IPS DF 4.7 (cell line): Measurements from ENCODE around the gene ARID2.

ENCODE experiments used
- DNase-seq: peaks from one replicate; pipeline ENCODE4 v3.0.0-alpha.2; 2013; ENCODE audit warnings: low spot score; ENCODE audit errors: extremely low read depth

ARID2 gene

DNA sequence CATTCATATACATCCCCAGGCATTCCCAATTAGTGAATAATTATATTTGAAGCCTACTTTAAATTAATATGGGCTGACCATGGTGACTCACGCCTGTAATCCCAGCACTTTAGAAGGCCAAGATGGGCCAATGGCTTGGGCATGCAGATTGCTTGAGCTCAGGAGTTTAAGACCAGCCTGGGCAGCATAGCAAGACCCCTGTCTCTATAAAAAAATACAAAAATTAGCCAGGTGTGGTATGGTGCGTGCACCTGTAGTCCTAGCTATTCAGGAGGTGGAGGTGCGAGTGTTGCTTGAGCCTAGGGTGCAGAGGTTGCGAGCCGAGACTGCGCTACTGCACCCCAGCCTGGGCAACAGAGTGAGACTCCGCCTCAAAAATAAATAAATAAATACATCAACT is 7.6 kb upstream of the ARID2 start:
- no peak for DNase-seq

- DNase-seq = no peak
Observed at GRCh38 chr12:45725631-45726602, 3.6 kb upstream of the ARID2 start.

- no peak for DNase-seq
Observed at GRCh38 chr12:45726603-45727300, 2.8 kb upstream of the ARID2 start.

GRCh38 chr12:45727301-45727979 is 2.1 kb upstream of the ARID2 start:
- peak; percentile 90 for DNase-seq

- no peak for DNase-seq
Observed at GRCh38 chr12:45727980-45728629, 1.4 kb upstream of the ARID2 start.

DNA sequence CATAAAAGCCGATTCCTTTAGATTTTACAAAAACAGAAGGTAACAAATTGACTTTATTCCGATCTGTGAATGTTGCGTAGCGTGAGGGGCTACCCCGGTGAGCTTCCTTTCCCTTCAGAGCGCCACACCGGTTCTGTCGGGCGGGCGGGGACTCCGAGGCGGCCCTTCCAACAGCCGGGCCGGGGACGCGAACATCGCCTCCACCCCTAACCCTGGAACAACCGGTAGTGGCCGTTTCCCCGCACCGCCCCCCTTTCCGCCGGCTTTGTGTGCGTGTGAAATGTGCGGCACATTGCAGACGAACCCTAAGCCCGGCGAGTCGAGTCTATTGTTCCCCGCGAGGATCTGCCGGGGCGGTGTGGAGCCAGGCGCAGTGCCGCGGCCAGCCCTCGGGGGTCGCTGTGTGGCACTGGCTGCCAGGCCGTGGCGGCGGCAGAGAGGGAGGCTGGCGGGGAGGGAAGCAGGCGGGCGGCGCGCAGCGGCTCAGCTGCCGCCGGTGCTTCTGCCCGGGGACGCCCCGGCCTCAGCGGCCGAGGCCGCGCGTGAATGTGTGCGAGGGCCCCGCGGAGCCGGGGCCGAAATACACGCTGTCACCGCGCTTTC is 775 bp upstream of the ARID2 start:
- DNase-seq = peak; percentile 87

- no peak for DNase-seq
Observed at GRCh38 chr12:45730084-45730347, 510 bp downstream of the ARID2 start.

DNA sequence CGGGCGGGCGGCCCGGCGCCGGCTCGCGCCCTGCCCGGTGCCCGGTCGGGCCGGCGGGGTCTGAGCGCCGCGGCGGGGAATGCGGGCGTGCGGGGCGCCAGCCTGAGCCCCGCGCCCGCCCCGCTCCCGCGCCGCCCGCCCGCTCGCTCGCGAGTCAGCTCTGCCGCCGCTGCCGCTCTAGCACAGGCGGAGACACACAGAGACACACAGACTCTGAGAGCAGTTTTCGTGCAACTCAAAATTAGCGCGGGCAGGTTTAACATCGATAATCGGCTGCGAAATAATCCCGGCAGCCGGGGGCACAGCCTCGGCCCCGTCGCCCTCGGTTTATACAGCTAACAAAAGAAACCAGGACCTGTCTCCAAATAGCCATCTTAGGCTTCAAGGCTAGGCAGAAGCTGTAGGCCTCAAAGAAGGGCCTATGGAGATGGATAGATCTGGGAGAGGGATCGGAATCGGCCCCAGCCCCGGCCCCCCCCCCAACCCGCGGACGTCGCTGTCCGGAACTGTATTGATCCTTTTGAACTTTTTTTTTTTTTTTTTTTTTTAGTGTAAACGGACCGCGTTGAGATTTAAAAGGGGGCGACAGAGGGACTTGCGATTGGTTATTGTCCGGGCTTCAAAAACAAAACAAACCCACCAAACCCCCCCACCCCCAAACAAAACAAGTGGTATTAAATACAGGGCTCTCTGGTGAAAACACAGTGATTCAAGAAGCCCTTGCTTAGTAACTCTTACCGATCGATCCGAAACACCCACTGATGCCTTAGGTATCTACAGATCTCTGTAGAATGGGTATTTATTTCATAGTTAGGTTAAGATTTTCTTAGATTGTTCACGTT is 1.1 kb downstream of the ARID2 start:
- DNase-seq = no peak

DNA sequence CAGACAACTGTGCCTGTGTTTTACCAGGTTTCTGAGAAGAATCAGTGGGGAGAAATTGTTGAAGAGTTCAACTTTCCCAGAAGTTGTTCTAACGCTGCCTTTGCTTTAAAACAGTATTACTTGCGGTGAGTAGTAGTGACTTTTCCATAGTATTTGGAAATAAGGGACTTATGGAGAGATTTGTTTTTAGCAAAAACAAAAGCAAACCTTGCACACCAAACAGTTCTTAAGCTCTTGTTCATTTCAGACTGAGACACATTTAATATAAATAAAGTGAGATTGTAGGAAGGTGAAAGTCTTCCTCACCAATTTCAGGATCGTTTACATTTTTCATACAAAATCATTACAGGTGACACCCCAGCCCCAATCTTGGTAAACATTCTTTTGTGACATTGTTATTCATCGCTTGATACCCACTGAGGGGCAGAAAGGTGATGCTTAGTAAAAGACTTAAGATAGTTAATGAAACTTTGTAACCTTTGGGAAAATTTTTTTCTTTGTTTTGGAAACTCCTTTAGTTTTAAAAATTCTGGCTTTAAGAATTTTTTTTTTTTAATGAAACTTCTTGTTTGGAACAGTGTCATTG is 1.8 kb downstream of the ARID2 start:
- no peak for DNase-seq

- no peak for DNase-seq
Observed at GRCh38 chr12:45732250-45732649, 2.7 kb downstream of the ARID2 start.

DNA sequence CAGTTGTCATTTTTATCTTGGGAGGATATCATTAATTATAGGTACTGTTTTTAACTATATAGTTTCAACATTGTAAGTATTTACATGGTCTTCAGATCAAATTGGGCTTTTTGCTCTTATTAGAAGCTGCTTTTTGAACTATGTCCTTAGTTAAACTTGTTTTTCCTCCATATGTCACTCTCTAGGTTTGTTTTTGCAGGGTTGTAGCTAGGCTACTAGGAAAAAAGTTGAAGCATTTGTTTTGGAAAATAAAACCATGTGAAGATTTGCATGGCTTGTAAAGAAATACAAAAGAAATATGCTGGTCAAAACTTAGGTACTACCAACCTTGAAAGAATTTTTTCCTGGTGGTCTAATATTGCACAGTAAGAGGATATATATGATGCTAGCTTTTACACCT is 3.4 kb downstream of the ARID2 start:
- no peak for DNase-seq

DNA sequence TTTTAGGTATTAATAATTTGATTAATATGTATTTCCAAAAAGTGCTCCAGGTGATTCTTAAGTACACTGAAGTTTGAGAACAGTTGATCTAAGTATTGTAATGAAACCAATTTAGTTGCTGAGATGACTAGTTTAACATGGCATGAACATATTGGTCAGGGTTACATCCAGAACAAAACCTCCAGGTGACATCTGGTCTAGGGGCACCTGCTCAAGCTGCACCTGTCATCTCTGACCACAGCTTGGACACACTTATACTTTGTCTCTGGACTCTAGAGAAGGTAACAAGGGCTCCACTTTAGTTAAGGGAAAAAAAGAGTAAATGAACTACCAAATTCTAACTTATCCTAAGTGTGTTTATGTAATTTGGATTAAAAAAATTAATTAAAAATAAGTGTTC is 8.1 kb downstream of the ARID2 start:
- no peak for DNase-seq

DNA sequence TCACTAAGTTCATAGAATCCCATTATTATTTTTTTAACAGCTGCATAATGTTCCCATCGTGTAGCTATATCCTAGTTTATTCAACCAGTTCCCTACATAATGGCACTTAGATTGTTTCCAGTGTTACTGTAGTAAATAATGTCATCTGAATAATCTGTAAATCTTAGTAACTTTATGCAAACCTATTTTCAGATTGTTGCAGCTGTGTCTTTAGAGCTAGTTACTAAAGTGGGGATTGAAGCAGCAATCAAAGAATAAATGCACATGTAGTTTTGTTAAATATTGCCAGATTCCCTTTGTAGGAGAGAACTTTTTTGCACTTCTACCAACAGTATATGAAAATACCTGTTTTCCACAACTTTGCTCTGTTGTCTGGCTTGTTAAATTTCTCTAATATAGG is 13.1 kb downstream of the ARID2 start:
- no peak for DNase-seq

- DNase-seq = no peak
Observed at GRCh38 chr12:45743247-45743646, 13.7 kb downstream of the ARID2 start.

GRCh38 chr12:45745861-45746277 is 16.4 kb downstream of the ARID2 start:
- no peak for DNase-seq

GRCh38 chr12:45756666-45757065 is 27.2 kb downstream of the ARID2 start:
- DNase-seq = no peak

DNA sequence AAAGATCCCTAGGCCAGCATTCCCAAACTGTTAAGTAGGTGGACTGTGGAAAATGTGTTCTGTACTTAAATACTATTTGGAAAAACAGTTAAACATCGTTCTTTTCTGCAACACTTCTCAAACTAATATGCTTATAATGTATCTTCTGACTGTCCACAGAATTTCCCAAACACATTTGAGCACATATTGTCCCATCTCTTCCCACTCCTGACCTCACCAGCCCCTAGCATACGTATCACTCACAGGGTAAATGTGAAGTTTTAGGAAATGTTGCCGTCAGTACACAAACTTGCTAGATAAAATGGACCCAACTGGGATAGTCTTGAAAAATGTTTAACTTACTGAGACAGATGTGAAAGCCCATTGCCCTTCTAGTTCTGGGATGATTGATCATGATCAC is 27.7 kb downstream of the ARID2 start:
- no peak for DNase-seq

GRCh38 chr12:45760333-45760732 is 30.8 kb downstream of the ARID2 start:
- no peak for DNase-seq

- DNase-seq = peak; percentile 11
Observed at GRCh38 chr12:45762185-45763110, 32.9 kb downstream of the ARID2 start.
